Loucy (cell line): ENCODE measurements around the gene STXBP6.

Experiments used
- H2AFZ ChIP-seq: fragments of 200-600 bp; sonication (generic); 2 replicates; pipeline ENCODE4 v1.6.0; 2016; ENCODE audit warnings: antibody characterized with exemption, mild to moderate bottlenecking, low read length, moderate library complexity
- H3F3A ChIP-seq: fragments of 200-600 bp; 2 replicates; pipeline ENCODE4 v1.6.0; 2016; ENCODE audit warnings: antibody characterized with exemption, low read depth, mild to moderate bottlenecking
- H3K27me3 ChIP-seq: fragments of 200-600 bp; sonication (generic); 2 replicates; pipeline ENCODE4 v1.6.1; 2014; ENCODE audit warnings: low read length, mild to moderate bottlenecking; ENCODE audit not compliant: insufficient read depth, poor library complexity, severe bottlenecking
- H3K36me3 ChIP-seq: fragments of 200-600 bp; sonication (generic); 2 replicates; pipeline ENCODE4 v1.6.1; 2016; ENCODE audit warnings: low read length; ENCODE audit not compliant: insufficient read depth
- H3K4me1 ChIP-seq: fragments of 200-600 bp; sonication (generic); 2 replicates; pipeline ENCODE4 v1.5.1; 2014; ENCODE audit warnings: low read length, mild to moderate bottlenecking; ENCODE audit not compliant: insufficient read depth, poor library complexity, severe bottlenecking
- H3K4me2 ChIP-seq: fragments of 200-600 bp; sonication (generic); 2 replicates; pipeline ENCODE4 v1.6.0; 2014; ENCODE audit warnings: antibody characterized with exemption, low read length, low read depth, mild to moderate bottlenecking; ENCODE audit not compliant: poor library complexity, severe bottlenecking
- H3K4me3 ChIP-seq: fragments of 200-600 bp; sonication (generic); 2 replicates; pipeline ENCODE4 v1.5.1; 2014; ENCODE audit warnings: low read length, mild to moderate bottlenecking, mixed read lengths; ENCODE audit not compliant: poor library complexity, severe bottlenecking
- H3K79me2 ChIP-seq: fragments of 200-600 bp; sonication (generic); 2 replicates; pipeline ENCODE4 v1.6.1; 2014; ENCODE audit warnings: low read length; ENCODE audit not compliant: insufficient read depth
- H3K9ac ChIP-seq: fragments of 200-600 bp; sonication (generic); 2 replicates; pipeline ENCODE4 v1.6.0; 2014; ENCODE audit warnings: mild to moderate bottlenecking, low read depth, low read length, moderate library complexity; ENCODE audit not compliant: poor library complexity, severe bottlenecking
- H3K9me2 ChIP-seq: fragments of 200-600 bp; sonication (generic); replicated peaks from 2 replicates; pipeline ENCODE4 v1.6.1; 2016; ENCODE audit warnings: low read depth, low read length, mixed read lengths
- H3K9me3 ChIP-seq: fragments of 200-600 bp; sonication (generic); 2 replicates; pipeline ENCODE4 v1.6.1; 2014; ENCODE audit warnings: mild to moderate bottlenecking, antibody characterized with exemption, low read length, low read depth; ENCODE audit not compliant: insufficient read depth
- H4K20me1 ChIP-seq: fragments of 200-600 bp; sonication (generic); 2 replicates; pipeline ENCODE4 v1.6.0; 2014; ENCODE audit warnings: antibody characterized with exemption, low read length, mild to moderate bottlenecking; ENCODE audit not compliant: insufficient read depth, poor library complexity, severe bottlenecking
- CTCF ChIP-seq: fragments of 200-600 bp; sonication (generic); conservative IDR thresholded peaks from 2 replicates; pipeline ENCODE4 v1.5.1; 2014; ENCODE audit warnings: mild to moderate bottlenecking, antibody characterized with exemption, low read length
- EZH2phosphoT487 ChIP-seq: fragments of 200-600 bp; IDR thresholded peaks from 2 replicates; pipeline ENCODE4 v1.6.1; 2018; ENCODE audit warnings: antibody characterized with exemption, mild to moderate bottlenecking, moderate library complexity, borderline replicate concordance

STXBP6 gene

GRCh38 chr14:24843494-24843893 lies 206.5 kb downstream of the STXBP6 start:
- TF ChIP-seq EZH2phosphoT487 (no peak), CTCF (no peak)
- Histone ChIP-seq H3K9me2 (no peaks in the 10 kb centered on the region), H3K4me1 (peaks cover 26% of the 10 kb centered on the region), H3K27me3 (no peaks in the 10 kb centered on the region), H3K4me3 (no peak overlapping the region), H2AFZ (peak overlapping the region; percentile 63), H3K4me2 (no peak overlapping the region), H4K20me1 (no peaks in the 10 kb centered on the region), H3K9ac (no peak overlapping the region), H3K36me3 (no peaks in the 10 kb centered on the region), H3F3A (no peaks in the 10 kb centered on the region), H3K9me3 (no peaks in the 10 kb centered on the region), H3K79me2 (no peaks in the 10 kb centered on the region)

GRCh38 chr14:24840204-24840893 lies 209.6 kb downstream of the STXBP6 start:
- TF ChIP-seq CTCF (no peak), EZH2phosphoT487 (no peak)
- no peak overlapping the region for H3K4me2 ChIP-seq
- H3K79me2 ChIP-seq: no peaks in the 10 kb centered on the region
- no peak overlapping the region for H3K4me3 ChIP-seq
- no peak overlapping the region for H2AFZ ChIP-seq
- H3F3A ChIP-seq: no peaks in the 10 kb centered on the region
- no peak overlapping the region for H3K9ac ChIP-seq
- H3K9me3 ChIP-seq: no peaks in the 10 kb centered on the region
- H3K36me3 ChIP-seq: no peaks in the 10 kb centered on the region
- no peaks in the 10 kb centered on the region for H3K27me3 ChIP-seq
- H3K4me1 ChIP-seq: peaks cover 26% of the 10 kb centered on the region
- H4K20me1 ChIP-seq: no peaks in the 10 kb centered on the region
- H3K9me2 ChIP-seq: no peaks in the 10 kb centered on the region

- H3K4me1 ChIP-seq: peaks cover 26% of the 10 kb centered on the region
Measured at GRCh38 chr14:24839617-24840203, 210.2 kb downstream of the STXBP6 start.

More at GRCh38 chr14:24839617-24840203, 210.2 kb downstream of the STXBP6 start:
- no peak for TF ChIP-seq EZH2phosphoT487
- no peak for TF ChIP-seq CTCF
- Histone ChIP-seq H3K36me3 (no peaks in the 10 kb centered on the region), H3K9me3 (no peaks in the 10 kb centered on the region), H3K9me2 (no peaks in the 10 kb centered on the region), H4K20me1 (no peaks in the 10 kb centered on the region), H3K79me2 (no peaks in the 10 kb centered on the region), H3K4me2 (no peak overlapping the region), H3K4me3 (no peak overlapping the region), H3F3A (no peaks in the 10 kb centered on the region), H3K9ac (no peak overlapping the region), H2AFZ (no peak overlapping the region), H3K27me3 (no peaks in the 10 kb centered on the region)
